Femur (tissue), 1 donor: ENCODE results near the gene ZNF487.
"Not testable (repeated sequence)": the region's sequence is repeated elsewhere in the genome, so short reads cannot be mapped to it uniquely, and the experiment has no call there.

Experiments used
- DNase-seq: peaks from one replicate; pipeline ENCODE4 v3.0.0-alpha.2; 2017

The ZNF487 gene

DNA sequence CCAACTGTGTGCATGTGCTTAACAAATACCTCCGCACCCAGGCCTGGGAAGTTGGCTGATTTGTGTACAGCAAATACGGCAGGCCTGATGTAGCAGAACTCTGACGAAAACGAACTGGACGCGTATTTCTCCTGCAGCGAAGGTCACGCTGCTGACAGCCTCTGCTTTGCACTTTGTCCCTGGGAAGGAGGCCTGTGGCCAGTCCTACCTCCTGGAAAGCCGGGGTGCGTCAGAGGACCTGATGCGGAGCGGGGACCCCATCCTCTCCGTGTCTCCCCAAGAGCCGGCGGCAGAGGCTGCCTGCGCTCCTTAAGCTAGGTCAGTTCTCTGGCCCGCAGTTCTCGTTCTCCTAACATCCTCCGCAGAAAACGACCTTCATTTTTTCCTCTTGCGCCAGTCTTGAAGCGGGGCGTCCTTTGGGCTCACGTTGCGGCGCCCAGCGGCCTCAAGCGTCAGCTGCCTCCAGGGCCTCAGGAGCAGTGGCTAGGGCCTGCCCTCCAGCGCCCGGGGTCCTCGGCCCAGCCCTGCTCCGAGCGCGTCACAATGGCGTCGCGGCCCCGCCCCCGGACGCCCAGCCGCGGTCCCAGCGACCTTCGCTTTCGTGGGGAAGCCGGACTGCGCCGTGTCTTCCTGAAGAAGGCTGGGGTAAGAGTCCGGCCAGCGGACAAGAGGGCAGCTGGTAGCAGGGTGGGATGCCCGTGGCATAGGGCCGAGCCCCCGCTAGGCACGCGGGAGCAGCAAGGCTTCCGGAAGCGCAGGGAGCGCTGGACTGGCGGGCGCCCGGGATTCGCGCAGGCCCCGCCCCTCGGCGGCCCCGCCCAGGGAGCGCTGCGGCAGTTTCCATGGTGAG is at the start of gene ZNF487:
Gene ZNF487, plus strand, starts transcription at position 821 of the 850 bp plus-strand sequence. CDS start 38,703 bp downstream, outside the sequence.
- DNase-seq = peak; percentile 96

DNA sequence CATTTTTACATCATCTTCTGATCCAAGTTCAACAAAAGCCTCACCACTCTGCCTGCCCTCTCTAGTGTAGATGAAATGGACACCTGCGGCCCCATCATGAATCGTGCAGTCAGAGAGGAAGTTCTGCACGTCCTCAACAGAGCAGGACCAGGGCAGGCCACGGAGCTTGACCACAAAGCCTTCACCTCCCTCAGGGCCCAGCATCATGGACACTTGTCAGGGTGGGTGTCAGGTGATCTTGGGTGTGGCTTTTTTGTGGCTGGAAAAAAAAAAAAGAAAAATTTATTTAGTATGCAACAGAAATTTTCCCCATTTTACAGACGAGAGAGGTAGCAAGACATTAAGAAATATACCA is 49.3 kb upstream of the ZNF487 start:
- DNase-seq = no peak

GRCh38 chr10:43389867-43390266 is 47.0 kb upstream of the ZNF487 start:
- DNase-seq = no peak

GRCh38 chr10:43390333-43390732 is 46.6 kb upstream of the ZNF487 start:
- no peak for DNase-seq

DNA sequence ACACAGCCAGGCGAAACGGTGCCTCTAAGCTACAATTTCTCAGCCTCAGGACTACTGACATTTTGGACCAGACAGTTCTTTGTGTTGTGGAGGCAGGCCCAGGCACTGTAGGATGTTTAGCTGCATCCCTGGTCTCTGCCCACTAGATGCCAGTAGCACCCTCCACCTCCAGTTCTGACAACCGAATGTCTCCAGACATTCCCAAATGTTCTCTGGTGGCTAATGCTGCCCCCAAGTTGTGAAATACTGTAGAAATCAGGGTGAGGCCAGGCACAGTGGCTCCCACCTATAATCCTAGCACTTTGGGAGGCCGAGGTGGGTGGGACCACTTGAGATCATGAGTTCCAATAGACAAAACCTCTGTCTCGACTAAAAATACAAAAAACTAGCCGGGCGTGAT is 46.2 kb upstream of the ZNF487 start:
- no peak for DNase-seq

- no peak for DNase-seq
These were observed 45.4 kb upstream of the ZNF487 start for GRCh38 chr10:43391496-43391895.

- DNase-seq = no peak
These were observed 44.2 kb upstream of the ZNF487 start for GRCh38 chr10:43392748-43393147.

- not testable (repeated sequence) for DNase-seq
These were observed 43.7 kb upstream of the ZNF487 start for GRCh38 chr10:43393186-43393585.

DNA sequence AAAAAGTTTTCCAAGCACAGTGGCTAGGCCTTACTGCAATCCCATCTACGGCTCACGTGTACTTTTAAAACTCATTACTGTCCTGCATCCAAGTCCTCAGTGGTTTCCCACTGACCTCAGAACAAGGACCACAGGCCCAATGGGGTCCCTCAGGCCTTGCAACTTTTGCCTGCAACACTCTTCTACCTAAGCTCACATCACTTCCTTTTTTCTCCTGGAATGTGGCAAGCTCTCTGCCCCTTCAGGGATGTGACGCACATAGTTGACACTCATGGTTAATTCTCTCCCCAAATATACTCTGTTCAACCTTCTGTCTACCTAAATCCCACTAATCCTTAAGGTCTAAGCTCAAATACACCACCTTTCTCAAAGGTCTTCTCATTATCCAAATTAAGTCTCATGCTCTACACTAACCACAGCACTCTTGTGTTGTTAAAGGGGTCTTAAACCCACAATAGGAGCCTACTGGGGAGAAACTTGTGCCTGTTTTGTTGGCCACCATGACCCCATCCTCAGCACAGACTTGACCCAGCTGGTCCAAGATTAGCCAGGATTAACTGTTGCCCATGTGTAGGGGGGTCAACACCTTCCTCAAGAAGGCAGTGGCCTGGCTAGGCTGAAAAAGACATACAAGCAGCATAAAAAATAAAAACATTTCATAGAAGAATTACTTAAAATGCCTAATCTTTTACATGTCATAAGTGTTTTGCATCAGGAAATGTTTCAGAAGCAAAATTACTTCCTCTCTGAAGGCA is 43.1 kb upstream of the ZNF487 start:
- no peak for DNase-seq

GRCh38 chr10:43394868-43395267 is 42.0 kb upstream of the ZNF487 start:
- DNase-seq = no peak

- peak; percentile 29 for DNase-seq
These were observed 41.3 kb upstream of the ZNF487 start for GRCh38 chr10:43395571-43396060.

GRCh38 chr10:43396061-43396927 is 40.6 kb upstream of the ZNF487 start:
- DNase-seq = peak; percentile 83

DNA sequence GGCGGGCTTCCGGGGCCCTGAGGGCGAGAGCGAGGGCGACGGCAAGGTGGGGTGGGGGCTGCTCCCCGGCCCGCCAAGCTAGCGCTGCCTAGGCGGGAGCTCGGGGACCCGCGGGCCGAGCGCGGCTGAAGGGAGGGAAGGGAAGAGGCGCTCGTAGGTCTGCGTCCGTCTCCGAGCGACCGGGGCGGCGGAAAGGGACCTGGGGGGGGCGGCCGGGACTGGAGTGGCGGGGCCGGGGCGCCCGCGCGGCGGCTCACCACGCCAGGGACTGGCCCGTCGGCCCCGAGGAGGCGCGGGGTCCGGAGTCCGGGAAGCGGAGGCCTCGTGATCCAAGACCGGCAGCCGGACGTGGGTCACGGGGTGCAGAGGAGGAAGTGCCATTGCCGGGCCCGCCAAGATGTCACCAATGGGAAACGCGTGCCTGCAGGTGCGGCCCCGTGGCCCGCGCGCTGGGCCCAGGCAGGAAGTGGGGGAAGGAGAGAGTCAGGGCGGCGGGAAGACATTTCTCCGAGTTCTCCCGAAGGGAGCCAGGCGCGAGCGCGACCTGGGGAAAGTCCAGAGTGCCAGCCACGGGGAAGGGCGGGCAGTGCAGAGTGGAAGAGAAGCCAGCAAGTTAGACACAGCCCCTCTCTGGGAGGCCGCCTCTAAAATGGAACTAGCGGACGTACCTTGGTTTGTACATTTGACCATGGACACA is 39.8 kb upstream of the ZNF487 start:
- DNase-seq = peak; percentile 90

DNA sequence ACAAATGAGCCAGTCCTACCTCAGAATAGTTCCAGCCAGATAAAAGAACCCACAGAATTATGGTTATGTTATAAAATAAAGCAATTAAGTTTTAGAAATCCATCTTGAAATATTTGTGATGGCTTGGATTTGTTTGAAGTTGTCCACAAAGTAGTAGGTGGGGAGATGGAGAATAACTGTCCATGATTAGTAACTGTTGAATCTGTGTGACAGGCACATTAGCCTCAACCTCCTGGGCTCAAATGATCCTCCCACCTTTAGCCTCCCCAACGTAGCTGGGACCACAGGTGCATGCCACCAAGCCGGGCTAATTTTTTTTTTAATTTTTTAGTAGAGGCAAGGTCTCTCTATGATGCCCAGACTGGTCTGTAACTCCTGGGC is 38.0 kb upstream of the ZNF487 start:
- DNase-seq = no peak

DNA sequence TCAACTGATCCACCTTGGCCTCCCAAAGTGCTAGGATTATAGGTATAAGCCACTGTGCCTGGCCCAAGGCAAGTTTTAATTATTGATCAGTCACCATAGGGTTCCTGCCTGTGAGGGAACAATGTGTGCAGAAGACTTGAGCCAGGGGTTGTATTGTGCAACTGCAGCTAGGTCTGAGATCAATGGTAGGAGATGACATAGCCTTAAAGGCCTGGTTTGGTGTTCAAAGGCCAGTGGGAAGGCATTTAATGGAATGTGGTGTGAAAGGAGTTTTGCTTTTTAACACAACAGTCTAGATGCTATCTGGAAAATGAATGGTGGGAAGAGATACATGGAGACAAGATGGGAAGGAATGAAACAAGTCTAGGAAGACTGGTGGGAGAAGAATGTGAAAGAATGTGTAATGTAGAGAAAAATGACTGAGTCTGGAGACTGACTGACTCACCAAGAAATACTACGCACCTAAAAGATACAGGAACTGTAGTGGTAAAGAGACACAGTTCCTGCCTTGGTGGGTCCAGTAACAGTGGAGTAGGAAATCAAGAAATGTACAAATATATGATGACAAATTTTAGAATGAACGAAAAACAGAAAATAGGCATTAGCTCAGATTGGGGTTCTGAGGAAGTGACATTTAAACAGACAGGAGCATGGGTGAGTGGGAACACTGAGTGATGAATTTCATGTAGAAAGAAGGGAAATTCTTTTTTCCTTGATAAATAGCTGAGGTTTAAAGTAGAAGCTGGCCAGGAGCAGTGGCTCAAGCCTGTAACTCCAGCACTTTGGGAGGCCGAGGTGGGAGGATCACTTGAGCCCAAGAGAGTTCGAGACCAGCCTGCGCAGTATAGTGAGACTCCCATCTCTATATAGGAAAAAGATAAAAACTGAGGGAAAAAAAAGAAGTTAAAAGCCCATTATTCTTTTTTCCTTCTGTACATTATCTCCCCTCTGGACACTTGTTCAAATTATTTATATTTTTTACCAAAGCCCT is 37.3 kb upstream of the ZNF487 start:
- DNase-seq = no peak

DNA sequence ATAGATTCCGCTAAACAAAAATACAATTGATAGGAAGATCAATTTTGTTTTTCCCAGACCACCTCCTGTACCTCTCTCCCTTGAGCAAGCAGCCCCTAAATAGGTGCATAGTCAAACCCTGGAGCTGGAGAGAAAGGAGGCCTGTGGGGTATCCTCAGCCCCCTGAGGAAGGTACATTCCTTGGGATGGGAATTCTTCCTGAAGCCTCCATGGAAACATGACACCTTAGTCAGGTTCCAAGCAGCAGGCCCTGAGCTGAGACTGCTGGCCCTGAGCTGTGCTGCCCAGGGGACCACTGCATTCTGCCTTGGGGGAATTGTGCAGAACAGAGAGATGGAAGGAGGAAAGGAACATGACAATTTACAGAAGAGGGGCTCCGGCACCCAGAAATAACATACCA is 35.3 kb upstream of the ZNF487 start:
- DNase-seq = no peak

DNA sequence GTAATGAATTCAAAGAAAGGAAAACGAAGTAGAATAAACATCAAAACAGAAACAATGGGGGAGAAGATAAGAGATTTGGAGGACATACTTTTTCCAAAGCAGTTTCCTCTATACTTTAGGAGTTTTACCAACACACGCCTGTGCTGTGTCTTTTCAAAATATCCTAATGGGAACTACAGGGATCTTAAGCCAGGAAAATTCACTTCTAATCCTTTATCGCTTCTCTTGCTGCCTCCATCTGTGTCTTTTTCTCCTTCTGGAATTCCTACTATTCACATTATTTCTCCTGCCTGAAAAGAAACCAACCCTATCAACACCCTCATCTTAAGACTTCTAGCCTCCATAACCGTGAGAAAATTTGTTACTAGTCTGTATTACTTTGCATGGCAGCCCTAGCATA is 34.7 kb upstream of the ZNF487 start:
- no peak for DNase-seq

DNA sequence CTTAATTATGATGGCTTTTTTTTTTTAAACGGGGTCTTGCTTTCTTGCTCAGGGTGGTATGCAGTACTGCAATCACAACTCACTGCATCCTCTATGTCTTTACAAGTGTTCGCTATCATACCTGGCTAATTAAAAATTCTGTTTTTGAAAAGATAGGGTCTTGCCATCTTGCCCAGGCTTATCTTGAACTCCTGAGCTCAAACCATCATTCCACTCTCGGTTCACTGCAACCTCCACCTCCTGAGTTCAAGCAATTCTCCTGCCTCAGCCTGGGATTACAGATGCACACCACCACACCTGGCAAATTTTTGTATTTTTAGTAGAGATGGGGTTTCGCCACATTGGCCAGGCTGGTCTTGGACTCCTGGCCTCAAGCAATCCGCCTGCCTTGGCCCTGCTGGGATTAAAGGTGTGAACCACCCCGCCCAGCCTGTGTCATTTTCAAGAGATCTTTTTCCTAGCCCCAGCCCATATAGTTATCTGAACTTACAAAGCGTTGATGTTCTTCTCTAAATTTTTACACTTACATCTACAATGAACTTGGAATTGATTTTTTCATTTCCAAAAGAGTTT is 33.9 kb upstream of the ZNF487 start:
- no peak for DNase-seq

DNA sequence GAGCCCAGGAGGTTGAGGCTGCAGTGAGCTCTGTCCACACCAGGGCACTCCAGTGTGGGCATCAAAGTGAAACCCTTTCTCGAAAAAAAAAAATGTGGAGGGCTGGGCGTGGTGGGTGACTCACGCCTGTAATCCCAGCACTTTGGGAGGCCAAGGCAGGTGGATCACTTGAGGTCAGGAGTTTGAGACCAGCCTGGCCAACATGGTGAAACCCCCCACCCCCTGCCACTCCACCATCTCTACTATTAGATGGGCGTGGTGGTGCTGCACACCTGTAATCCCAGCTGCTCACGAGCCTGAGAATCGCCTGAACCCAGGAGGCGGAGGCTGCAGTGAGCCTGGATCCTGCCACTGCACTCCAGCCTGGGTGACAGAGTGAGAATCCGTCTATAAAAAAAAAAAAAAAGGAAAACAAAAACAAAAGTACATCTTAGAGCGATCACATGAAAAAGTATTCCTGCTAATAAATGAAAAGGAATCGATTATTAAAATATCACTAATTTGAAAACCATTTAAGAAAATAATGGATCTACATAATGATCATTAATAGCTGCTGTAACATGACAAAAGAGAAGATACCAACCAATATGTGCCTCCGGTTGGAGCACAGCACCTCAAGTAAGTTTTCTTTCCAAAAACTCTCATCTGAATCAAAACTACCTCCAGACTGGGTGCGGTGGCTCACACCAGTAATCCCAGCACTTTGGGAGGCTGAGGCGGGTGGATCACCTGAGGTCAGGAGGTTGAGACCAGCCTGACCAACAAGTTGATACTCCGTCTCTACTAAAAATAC is 32.8 kb upstream of the ZNF487 start:
- DNase-seq = no peak

DNA sequence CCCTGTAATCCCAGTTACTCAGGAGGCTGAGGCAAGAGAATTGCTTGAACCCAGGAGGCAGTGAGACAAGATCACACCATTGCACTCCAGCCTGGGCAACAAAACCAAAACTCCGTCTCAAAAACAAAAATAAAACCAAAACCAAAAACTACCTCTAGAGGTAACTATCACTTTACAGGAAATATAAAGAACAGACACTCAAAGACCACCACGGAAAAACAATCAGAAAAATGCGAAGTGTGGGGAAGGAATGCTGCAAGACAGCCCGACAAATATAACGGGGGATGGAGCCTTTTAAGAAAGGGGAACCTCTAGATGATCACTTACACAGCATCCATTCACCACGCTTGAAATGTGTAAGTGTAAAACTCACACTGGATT is 32.2 kb upstream of the ZNF487 start:
- DNase-seq = no peak
